Measurements from ENCODE around the gene SV2C. TPM values are rescaled to one million over a fixed set of nuclear protein-coding genes. Genes with fewer than 3 reads are reported as not detected.

The SV2C gene
- total and polyA plus RNA-seq, 2 donors: 0.05 to 0.27 TPM

DNA sequence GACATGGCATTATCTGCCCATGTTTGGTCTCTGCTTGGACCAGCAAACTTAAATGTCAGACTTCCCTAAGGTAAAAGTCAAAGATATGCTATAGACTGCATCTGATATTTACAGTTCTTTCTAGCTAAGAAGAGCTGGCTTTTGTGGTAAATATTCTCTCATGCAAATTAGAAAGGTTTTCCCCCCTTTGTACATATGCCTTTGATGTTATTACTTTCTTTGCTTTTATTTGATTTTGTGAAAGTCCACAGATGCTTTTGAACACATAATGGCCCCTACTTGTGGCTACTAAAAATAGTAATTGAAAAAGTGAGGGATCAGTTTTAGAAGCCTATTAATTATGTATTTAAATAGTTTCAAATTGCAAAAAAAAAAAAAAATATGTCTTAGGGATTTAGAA, 104.2 kb downstream of the SV2C start:
- Histone ChIP-seq H3K27ac (ENCODE audit: low read depth in 1 of 2, low read length in 1 of 2) (no peak overlapping the region), H3K4me3 (ENCODE audit: low read length in 2 of 2) (no peak overlapping the region)

DNA sequence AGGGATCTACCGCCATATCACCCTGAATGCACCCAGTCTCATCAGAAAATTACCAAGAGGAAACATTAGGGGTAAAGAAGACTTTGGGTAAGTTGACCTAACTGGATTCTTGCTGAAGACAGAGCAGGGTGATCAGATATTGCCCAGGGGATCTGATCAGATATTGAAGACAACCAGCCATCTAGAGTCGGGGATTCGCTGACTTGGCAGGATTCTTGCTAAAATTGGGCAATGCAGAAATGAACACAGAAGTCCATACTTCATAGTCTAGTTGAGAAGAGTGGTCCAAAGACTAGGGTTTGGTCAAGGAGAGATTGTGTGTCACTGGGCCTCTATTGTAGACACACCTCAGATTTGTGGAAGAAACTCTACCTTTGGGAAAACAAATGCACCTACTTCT, 107.2 kb downstream of the SV2C start:
- Histone ChIP-seq H3K27ac (ENCODE audit: low read depth in 1 of 2, low read length in 1 of 2) (no peak overlapping the region), H3K27me3 (ENCODE audit: control insufficient read depth in 2 of 2, insufficient read depth in 1 of 2, low read length in 1 of 2) (no peaks in the 10 kb centered on the region), H3K36me3 (ENCODE audit: control insufficient read depth in 2 of 2, insufficient read depth in 2 of 2, low read length in 1 of 2) (no peaks in the 10 kb centered on the region), H3K4me3 (ENCODE audit: low read length in 2 of 2) (no peak overlapping the region), H3K4me1 (ENCODE audit: control insufficient read depth in 2 of 2, insufficient read depth in 2 of 2, low read length in 2 of 2) (no peaks in the 10 kb centered on the region), H3K9me3 (ENCODE audit: control insufficient read depth in 2 of 2, insufficient read depth in 1 of 2, low read length in 1 of 2) (no peaks in the 10 kb centered on the region)
- no peak for DNase-seq (ENCODE audit: low read depth in 6 of 9, low spot score in 9 of 9)
- WGBS: 98% methylated on average over 3 of the region's 3 CpGs

More for the DNA sequence above, 104.2 kb downstream of the SV2C start:
- H3K27me3 ChIP-seq (ENCODE audit: control insufficient read depth in 2 of 2, insufficient read depth in 1 of 2, low read length in 1 of 2): no peaks in the 10 kb centered on the region
- DNase-seq (ENCODE audit: low read depth in 6 of 9, low spot score in 9 of 9): no peak
- no peaks in the 10 kb centered on the region for H3K36me3 ChIP-seq (ENCODE audit: control insufficient read depth in 2 of 2, insufficient read depth in 2 of 2, low read length in 1 of 2)
- H3K4me1 ChIP-seq (ENCODE audit: control insufficient read depth in 2 of 2, insufficient read depth in 2 of 2, low read length in 2 of 2): no peaks in the 10 kb centered on the region
- H3K9me3 ChIP-seq (ENCODE audit: control insufficient read depth in 2 of 2, insufficient read depth in 1 of 2, low read length in 1 of 2): no peaks in the 10 kb centered on the region

DNA sequence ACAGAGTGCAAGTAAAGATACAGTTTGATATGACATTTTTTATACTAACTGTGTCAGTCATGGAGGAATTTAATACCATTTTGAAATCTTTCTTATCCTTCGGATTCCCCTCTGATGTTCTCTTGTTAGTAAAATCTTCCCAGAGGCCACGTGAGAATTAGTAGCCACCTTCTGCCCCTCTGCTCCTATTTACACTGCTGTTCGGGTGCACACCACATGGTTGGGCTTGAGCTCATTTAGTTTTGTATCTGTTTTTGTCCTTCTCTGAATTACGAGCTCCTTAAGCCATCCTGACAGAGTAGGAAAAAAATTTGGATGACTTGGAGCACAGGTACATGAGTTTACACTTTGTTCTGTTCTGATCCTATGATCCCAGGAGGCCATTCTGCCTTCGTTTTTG, 109.7 kb downstream of the SV2C start:
- 89% methylated on average over 5 of the region's 5 CpGs for WGBS
- DNase-seq (ENCODE audit: low read depth in 6 of 9, low spot score in 9 of 9): no peak
- Histone ChIP-seq H3K4me3 (ENCODE audit: low read length in 2 of 2) (no peak overlapping the region), H3K9me3 (ENCODE audit: control insufficient read depth in 2 of 2, insufficient read depth in 1 of 2, low read length in 1 of 2) (no peaks in the 10 kb centered on the region), H3K36me3 (ENCODE audit: control insufficient read depth in 2 of 2, insufficient read depth in 2 of 2, low read length in 1 of 2) (no peaks in the 10 kb centered on the region), H3K4me1 (ENCODE audit: control insufficient read depth in 2 of 2, insufficient read depth in 2 of 2, low read length in 2 of 2) (no peaks in the 10 kb centered on the region), H3K27ac (ENCODE audit: low read depth in 1 of 2, low read length in 1 of 2) (no peak overlapping the region), H3K27me3 (ENCODE audit: control insufficient read depth in 2 of 2, insufficient read depth in 1 of 2, low read length in 1 of 2) (no peaks in the 10 kb centered on the region)

DNA sequence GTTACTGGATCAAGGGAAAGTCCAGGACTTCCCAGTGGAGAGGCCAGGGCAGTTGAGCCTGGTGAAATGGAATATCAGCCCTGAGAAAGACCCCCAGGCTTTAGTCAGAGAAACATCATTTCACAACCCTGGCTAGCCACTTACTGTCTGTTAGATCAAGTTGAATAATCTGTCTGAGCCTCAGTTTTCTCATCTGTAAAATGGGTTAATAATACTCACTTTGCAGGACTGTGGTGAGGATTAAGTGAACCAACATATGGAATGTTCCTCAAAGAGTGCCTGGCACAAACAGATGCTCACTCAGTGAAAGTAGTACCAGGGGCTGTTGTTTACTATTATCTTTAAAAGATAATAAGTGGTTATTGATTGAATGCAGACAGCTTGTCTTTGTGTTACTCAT, 110.5 kb downstream of the SV2C start:
- H3K27me3 ChIP-seq (ENCODE audit: control insufficient read depth in 2 of 2, insufficient read depth in 1 of 2, low read length in 1 of 2): no peaks in the 10 kb centered on the region
- no peak overlapping the region for H3K27ac ChIP-seq (ENCODE audit: low read depth in 1 of 2, low read length in 1 of 2)
- DNase-seq (ENCODE audit: low read depth in 6 of 9, low spot score in 9 of 9): no peak
- no peak overlapping the region for H3K4me3 ChIP-seq (ENCODE audit: low read length in 2 of 2)
- H3K36me3 ChIP-seq (ENCODE audit: control insufficient read depth in 2 of 2, insufficient read depth in 2 of 2, low read length in 1 of 2): no peaks in the 10 kb centered on the region
- no peaks in the 10 kb centered on the region for H3K9me3 ChIP-seq (ENCODE audit: control insufficient read depth in 2 of 2, insufficient read depth in 1 of 2, low read length in 1 of 2)
- H3K4me1 ChIP-seq (ENCODE audit: control insufficient read depth in 2 of 2, insufficient read depth in 2 of 2, low read length in 2 of 2): no peaks in the 10 kb centered on the region

DNA sequence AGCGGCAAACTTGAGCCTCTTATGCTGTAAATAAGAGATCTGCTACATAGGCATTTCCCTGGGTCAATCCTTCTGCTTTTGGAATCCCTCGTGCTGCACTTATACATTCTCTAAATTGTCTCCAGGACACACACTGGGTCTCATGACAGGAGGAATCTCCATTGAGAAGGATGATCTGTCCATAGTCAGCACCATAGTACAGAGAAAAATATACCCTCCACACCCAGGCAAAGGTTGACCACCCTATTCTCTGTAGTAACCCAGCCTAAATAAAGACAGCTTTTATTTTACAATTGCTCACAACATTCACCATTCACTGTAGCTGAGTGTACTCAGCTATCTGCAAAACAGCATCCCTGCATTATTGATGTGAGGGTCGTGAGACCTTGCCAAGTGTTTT, 111.2 kb downstream of the SV2C start:
- WGBS: 94% methylated on average over 3 of the region's 3 CpGs
- Histone ChIP-seq H3K27ac (ENCODE audit: low read depth in 1 of 2, low read length in 1 of 2) (no peak overlapping the region), H3K4me1 (ENCODE audit: control insufficient read depth in 2 of 2, insufficient read depth in 2 of 2, low read length in 2 of 2) (no peaks in the 10 kb centered on the region), H3K27me3 (ENCODE audit: control insufficient read depth in 2 of 2, insufficient read depth in 1 of 2, low read length in 1 of 2) (no peaks in the 10 kb centered on the region), H3K9me3 (ENCODE audit: control insufficient read depth in 2 of 2, insufficient read depth in 1 of 2, low read length in 1 of 2) (no peaks in the 10 kb centered on the region), H3K36me3 (ENCODE audit: control insufficient read depth in 2 of 2, insufficient read depth in 2 of 2, low read length in 1 of 2) (no peaks in the 10 kb centered on the region), H3K4me3 (ENCODE audit: low read length in 2 of 2) (no peak overlapping the region)
- no peak for DNase-seq (ENCODE audit: low read depth in 6 of 9, low spot score in 9 of 9)

DNA sequence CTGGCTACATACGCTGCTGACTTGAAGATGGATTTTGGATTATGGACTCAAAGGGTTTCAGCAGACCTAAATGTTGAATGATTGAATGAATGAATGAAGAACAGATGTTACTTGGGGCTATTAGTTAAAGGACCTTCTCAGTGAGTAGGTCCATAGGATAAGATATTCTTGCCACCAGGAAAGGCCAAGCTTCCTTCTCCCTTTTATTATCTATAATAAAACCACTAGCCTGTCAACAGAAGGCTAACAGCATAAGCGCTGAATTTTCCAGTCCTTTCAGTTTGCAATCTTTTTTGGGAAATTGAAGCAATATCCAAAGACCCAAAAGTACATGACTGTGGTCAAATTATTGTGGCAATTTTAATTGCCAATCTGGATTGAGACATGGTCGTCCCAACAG, 113.3 kb downstream of the SV2C start:
- Histone ChIP-seq H3K4me3 (ENCODE audit: low read length in 2 of 2) (no peak overlapping the region), H3K9me3 (ENCODE audit: control insufficient read depth in 2 of 2, insufficient read depth in 1 of 2, low read length in 1 of 2) (no peaks in the 10 kb centered on the region), H3K36me3 (ENCODE audit: control insufficient read depth in 2 of 2, insufficient read depth in 2 of 2, low read length in 1 of 2) (no peaks in the 10 kb centered on the region), H3K4me1 (ENCODE audit: control insufficient read depth in 2 of 2, insufficient read depth in 2 of 2, low read length in 2 of 2) (no peaks in the 10 kb centered on the region), H3K27ac (ENCODE audit: low read depth in 1 of 2, low read length in 1 of 2) (no peak overlapping the region), H3K27me3 (ENCODE audit: control insufficient read depth in 2 of 2, insufficient read depth in 1 of 2, low read length in 1 of 2) (no peaks in the 10 kb centered on the region)
- DNase-seq (ENCODE audit: low read depth in 6 of 9, low spot score in 9 of 9): no peak
- WGBS: 96% methylated on average over 3 of the region's 3 CpGs

DNA sequence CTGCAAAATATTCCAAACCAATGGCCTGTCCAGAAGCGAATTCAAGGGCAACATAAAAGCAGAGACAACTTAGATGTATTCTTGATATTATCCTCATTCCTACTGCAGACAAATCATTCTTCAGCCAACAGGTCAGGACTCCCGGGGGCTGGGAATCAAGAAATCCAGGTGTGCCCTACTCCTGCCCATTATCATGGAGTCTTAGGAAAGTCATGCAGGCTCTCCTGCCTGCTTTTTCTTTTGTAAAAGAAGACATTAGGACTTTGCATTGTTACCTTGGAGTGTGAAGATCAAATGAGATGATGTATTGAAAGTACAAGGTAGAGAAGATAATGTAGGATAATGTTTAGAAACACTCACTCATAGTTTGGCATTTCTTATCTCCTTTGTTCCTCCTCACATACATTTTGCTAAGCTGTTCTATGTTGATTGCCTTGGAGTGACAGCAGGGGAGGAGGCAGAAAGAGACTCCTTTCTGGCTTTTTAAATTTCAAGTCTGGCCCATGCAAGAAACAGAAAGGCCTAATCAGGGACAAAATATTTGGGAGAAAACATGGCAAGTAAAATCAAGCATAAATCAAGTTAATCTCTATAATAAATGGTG, 113.8 kb downstream of the SV2C start:
- no peaks in the 10 kb centered on the region for H3K4me1 ChIP-seq (ENCODE audit: control insufficient read depth in 2 of 2, insufficient read depth in 2 of 2, low read length in 2 of 2)

DNA sequence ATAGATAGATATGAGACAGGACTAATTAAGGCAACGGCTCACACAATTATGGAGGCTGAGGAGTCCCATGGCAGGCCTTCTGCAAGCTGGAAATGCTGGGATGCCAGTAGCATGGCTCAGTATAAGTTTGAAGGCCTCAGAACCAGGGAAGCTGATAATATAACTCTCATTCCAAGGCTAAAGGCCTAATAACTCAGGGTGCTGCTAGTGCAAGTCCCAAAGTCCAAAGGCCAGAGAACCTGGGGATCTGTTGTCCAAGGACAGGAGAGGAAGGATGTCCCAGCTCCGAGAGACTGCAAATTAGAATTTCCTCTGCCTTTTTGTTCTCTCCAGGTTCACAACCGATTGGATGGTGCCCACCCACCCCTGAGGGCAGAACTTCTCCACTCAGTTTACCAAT, 114.5 kb downstream of the SV2C start:
- WGBS: 97% methylated on average over 3 of the region's 3 CpGs
- Histone ChIP-seq H3K36me3 (ENCODE audit: control insufficient read depth in 2 of 2, insufficient read depth in 2 of 2, low read length in 1 of 2) (no peaks in the 10 kb centered on the region), H3K9me3 (ENCODE audit: control insufficient read depth in 2 of 2, insufficient read depth in 1 of 2, low read length in 1 of 2) (no peaks in the 10 kb centered on the region), H3K4me1 (ENCODE audit: control insufficient read depth in 2 of 2, insufficient read depth in 2 of 2, low read length in 2 of 2) (no peaks in the 10 kb centered on the region), H3K27ac (ENCODE audit: low read depth in 1 of 2, low read length in 1 of 2) (no peak overlapping the region), H3K4me3 (ENCODE audit: low read length in 2 of 2) (no peak overlapping the region), H3K27me3 (ENCODE audit: control insufficient read depth in 2 of 2, insufficient read depth in 1 of 2, low read length in 1 of 2) (no peaks in the 10 kb centered on the region)
- DNase-seq (ENCODE audit: low read depth in 6 of 9, low spot score in 9 of 9): no peak

More for the DNA sequence above, 113.8 kb downstream of the SV2C start:
- DNase-seq (ENCODE audit: low read depth in 6 of 9, low spot score in 9 of 9): no peak
- H3K27me3 ChIP-seq (ENCODE audit: control insufficient read depth in 2 of 2, insufficient read depth in 1 of 2, low read length in 1 of 2): no peaks in the 10 kb centered on the region
- H3K36me3 ChIP-seq (ENCODE audit: control insufficient read depth in 2 of 2, insufficient read depth in 2 of 2, low read length in 1 of 2): no peaks in the 10 kb centered on the region
- no peak overlapping the region for H3K4me3 ChIP-seq (ENCODE audit: low read length in 2 of 2)
- WGBS: 98% methylated on average over 2 of the region's 2 CpGs
- H3K9me3 ChIP-seq (ENCODE audit: control insufficient read depth in 2 of 2, insufficient read depth in 1 of 2, low read length in 1 of 2): no peaks in the 10 kb centered on the region
- H3K27ac ChIP-seq (ENCODE audit: low read depth in 1 of 2, low read length in 1 of 2): no peak overlapping the region

DNA sequence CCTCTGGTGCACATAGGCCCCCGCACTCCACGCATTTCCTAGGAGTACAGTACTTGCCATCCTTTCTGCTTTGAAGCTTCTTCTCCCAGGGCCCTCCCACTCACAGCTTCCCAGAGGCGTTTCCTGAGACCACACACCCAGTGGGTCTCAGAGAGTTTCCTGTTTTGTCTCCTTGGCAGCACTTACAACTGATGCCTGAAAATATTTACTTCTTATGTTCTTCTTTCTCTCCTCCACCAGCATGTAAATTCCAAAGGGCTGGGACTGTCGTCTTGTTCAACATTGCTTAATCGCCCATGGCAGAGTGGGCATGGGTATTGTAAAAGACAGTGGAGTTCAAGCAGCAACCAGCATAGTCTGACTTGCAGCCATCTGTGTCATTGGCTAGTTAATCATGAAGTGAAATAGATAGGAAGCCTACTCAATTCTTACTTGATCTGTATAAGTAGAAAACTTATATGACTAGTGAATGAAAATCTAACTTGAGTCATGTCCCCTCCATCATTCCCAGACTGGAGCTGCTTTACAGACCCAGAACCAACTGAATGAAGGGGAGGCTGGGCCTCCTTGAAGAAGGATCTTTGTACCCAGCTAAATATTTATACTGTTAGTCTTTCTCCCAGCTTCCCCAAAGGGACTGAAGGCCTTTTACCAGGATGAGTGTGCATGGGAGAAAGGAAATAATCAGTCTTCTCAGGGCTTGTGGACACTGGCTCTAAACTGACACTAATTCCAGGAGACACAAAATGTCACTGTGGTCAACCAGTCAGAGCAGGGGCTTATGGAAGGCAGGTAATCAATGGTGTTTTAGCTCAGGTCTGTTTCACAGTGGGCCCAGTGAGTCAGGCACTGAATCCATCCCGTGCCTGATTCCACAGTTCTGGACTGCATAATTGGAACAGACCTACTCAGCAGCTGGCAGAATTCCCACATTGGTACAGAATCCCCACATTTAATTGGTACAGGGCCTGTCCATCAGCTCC, 116.4 kb downstream of the SV2C start:
- 73% methylated on average over 6 of the region's 6 CpGs for WGBS
- no peaks in the 10 kb centered on the region for H3K36me3 ChIP-seq (ENCODE audit: control insufficient read depth in 2 of 2, insufficient read depth in 2 of 2, low read length in 1 of 2)
- no peaks in the 10 kb centered on the region for H3K27me3 ChIP-seq (ENCODE audit: control insufficient read depth in 2 of 2, insufficient read depth in 1 of 2, low read length in 1 of 2)
- no peaks in the 10 kb centered on the region for H3K9me3 ChIP-seq (ENCODE audit: control insufficient read depth in 2 of 2, insufficient read depth in 1 of 2, low read length in 1 of 2)
- H3K4me3 ChIP-seq (ENCODE audit: low read length in 2 of 2): no peak overlapping the region
- no peak overlapping the region for H3K27ac ChIP-seq (ENCODE audit: low read depth in 1 of 2, low read length in 1 of 2)
- DNase-seq (ENCODE audit: low read depth in 6 of 9, low spot score in 9 of 9): peak in 1 of 9 donors; percentile 7
- H3K4me1 ChIP-seq (ENCODE audit: control insufficient read depth in 2 of 2, insufficient read depth in 2 of 2, low read length in 2 of 2): no peaks in the 10 kb centered on the region
